Vagina (tissue), 2 donors: ENCODE results near the gene SSBP2. TPM values are rescaled to one million over a fixed set of nuclear protein-coding genes. Genes with fewer than 3 reads are reported as not detected.
A peak's percentile ranks its signal among the peaks of the same experiment; 100 is the strongest.

Source experiments
- DNase-seq, 2 donors: peaks; one replicate each; pipeline ENCODE4 v3.0.0-alpha.2; 2017; ENCODE audit errors: extremely low spot score in 2 of 2
- H3K27ac ChIP-seq: fragments of 200-600 bp; sonication (generic); one replicate; pipeline ENCODE4 v1.5.1; 2019
- H3K27me3 ChIP-seq: fragments of 200-600 bp; sonication (generic); one replicate; pipeline ENCODE4 v1.5.1; 2019
- H3K36me3 ChIP-seq, 2 donors: fragments of 200-600 bp; sonication (generic); one replicate each; pipeline ENCODE4 v1.5.1; 2017 to 2019
- H3K4me1 ChIP-seq: fragments of 200-600 bp; sonication (generic); one replicate; pipeline ENCODE4 v1.5.1; 2019
- H3K4me3 ChIP-seq, 2 donors: fragments of 200-600 bp; sonication (generic); 1 replicate in 1 of 2; 2 replicates in 1 of 2; pipeline ENCODE4 v1.5.1; 2016 to 2019
- H3K9me3 ChIP-seq: fragments of 200-600 bp; sonication (generic); one replicate; pipeline ENCODE4 v1.5.1; 2019
- CTCF ChIP-seq, 3 experiments: fragments of 450-650 bp in 2 of 3; fragments of 200-600 bp in 1 of 3; sonication (generic) in 1 of 3; IDR thresholded peaks; one replicate each; pipeline ENCODE4 v1.5.1; 2017 to 2019; ENCODE audit warnings: antibody characterized with exemption in 3 of 3, mild to moderate bottlenecking in 2 of 3, moderate library complexity in 2 of 3
- POLR2A ChIP-seq, 2 donors: fragments of 450-650 bp; IDR thresholded peaks; one replicate each; pipeline ENCODE4 v1.6.1; 2017; ENCODE audit warnings: antibody characterized with exemption in 2 of 2, mild to moderate bottlenecking in 2 of 2, moderate library complexity in 2 of 2
- POLR2AphosphoS5 ChIP-seq, 2 donors: sonication (generic); formaldehyde crosslinking; IDR thresholded peaks; one replicate each; pipeline ENCODE4 v1.9.0; 2017; ENCODE audit warnings: antibody characterized with exemption in 2 of 2, mild to moderate bottlenecking in 2 of 2, low read depth in 1 of 2; ENCODE audit not compliant: insufficient read depth in 1 of 2
- intact Hi-C: fragments of 100-400 bp; cut with DNase I; formaldehyde crosslinking; loops from one replicate; pipeline ENCODE4 v1.15.1; 2023
- total RNA-seq: library from RNA; depleted of rRNA; stranded (reverse); fragments of >200 nt; gene quantifications from one replicate; pipeline ENCODE4 v1.2.3, GENCODE V29; 2016

The SSBP2 gene
- total RNA-seq, 1 donor from 2014 or later: 66.3 TPM

DNA sequence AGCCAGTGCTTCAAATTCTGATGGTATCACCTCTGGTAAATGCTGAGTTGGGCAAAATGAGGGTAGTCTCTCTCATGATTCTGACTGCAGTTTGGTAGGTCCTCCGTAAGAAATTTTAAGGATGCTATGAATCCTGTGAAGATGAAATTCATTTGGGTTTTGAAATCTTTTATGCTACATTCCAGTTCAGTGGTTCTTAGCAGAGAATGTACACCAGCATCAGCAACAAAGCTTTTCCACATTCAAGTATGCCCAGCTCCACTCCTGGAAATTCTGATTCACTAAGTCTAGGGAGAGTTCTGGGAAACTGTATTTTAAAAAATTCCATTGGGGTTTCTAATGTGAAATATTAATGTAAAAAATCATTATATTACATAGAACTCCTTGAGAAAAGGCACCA lies 323.3 kb downstream of the SSBP2 start:
- Histone ChIP-seq H3K4me1 (peaks cover 20% of the 10 kb centered on the region), H3K36me3 (no peaks in the 10 kb centered on the region), H3K27ac (no peak overlapping the region), H3K4me3 (no peak overlapping the region), H3K27me3 (no peaks in the 10 kb centered on the region), H3K9me3 (no peaks in the 10 kb centered on the region)
- TF ChIP-seq CTCF (IDR thresholded peaks at IDR 0.05) (no peak), POLR2AphosphoS5 (IDR thresholded peaks at IDR 0.05; ENCODE audit: insufficient read depth in 1 of 2, low read depth in 1 of 2) (no peak), POLR2A (IDR thresholded peaks at IDR 0.05) (no peak)
- intact Hi-C loops: loop anchor here (5.0 to 10.0 kb wide), 2 partner anchors 545 to 737 kb away; partner anchors contain the start of gene ATG10
- no peak for DNase-seq

DNA sequence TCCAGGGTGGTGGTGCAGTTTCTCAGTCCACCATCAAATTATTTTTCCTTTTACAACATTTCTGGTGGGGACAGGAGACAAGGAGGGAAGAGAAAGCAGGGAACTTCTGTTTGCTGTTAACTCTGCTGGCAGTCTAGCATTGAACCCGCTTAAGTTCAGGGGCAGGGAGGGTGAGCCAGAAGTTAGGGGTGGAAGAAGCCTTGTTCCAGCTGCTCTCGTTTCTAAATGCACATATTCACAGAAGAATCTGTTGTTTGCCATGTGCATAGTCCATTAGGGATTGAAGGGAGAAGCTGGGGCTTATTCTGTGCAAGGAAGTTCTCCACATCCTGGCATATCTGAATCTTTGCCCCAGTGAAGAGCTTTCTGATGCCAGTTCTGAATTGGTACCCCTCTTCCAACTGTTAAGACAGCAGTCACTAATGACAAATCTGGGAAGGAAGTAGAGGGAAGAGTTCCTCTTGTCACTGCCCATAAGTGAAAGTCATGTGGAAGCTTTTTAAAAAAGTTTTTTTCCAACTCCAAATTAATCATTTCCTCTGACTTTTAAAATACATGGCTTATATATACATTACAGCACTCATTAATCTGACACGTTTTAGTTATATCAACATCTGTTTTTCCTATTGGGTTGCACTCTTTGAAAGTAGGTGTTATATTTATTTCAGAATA lies 324.4 kb downstream of the SSBP2 start:
- H3K4me3 ChIP-seq: no peak overlapping the region
- no peak for TF ChIP-seq POLR2A (IDR thresholded peaks at IDR 0.05)
- TF ChIP-seq CTCF (IDR thresholded peaks at IDR 0.05): no peak
- no peak for TF ChIP-seq POLR2AphosphoS5 (IDR thresholded peaks at IDR 0.05; ENCODE audit: insufficient read depth in 1 of 2, low read depth in 1 of 2)
- no peaks in the 10 kb centered on the region for H3K9me3 ChIP-seq
- H3K36me3 ChIP-seq: no peaks in the 10 kb centered on the region
- H3K4me1 ChIP-seq: peaks cover 26% of the 10 kb centered on the region
- DNase-seq: no peak
- H3K27me3 ChIP-seq: no peaks in the 10 kb centered on the region
- intact Hi-C loops: loop anchor here (5.0 to 10.0 kb wide), 2 partner anchors 546 to 738 kb away; partner anchors contain the start of gene ATG10
- H3K27ac ChIP-seq: peak overlapping the region; percentile 27

GRCh38 chr5:81425569-81425968 lies 325.3 kb downstream of the SSBP2 start:
- Histone ChIP-seq H3K36me3 (no peaks in the 10 kb centered on the region), H3K9me3 (no peaks in the 10 kb centered on the region), H3K27ac (peak overlapping the region; percentile 27), H3K4me3 (no peak overlapping the region), H3K4me1 (peaks cover 26% of the 10 kb centered on the region), H3K27me3 (no peaks in the 10 kb centered on the region)
- no peak for DNase-seq
- TF ChIP-seq POLR2A (IDR thresholded peaks at IDR 0.05) (no peak), POLR2AphosphoS5 (IDR thresholded peaks at IDR 0.05; ENCODE audit: insufficient read depth in 1 of 2, low read depth in 1 of 2) (peak in 1 of 2 donors; percentile 50), CTCF (IDR thresholded peaks at IDR 0.05) (peak; percentile 22 to 64 (median 38))
- intact Hi-C loops: loop anchor here (5.0 to 10.0 kb wide), 2 partner anchors 547 to 739 kb away; partner anchors contain the start of gene ATG10

DNA sequence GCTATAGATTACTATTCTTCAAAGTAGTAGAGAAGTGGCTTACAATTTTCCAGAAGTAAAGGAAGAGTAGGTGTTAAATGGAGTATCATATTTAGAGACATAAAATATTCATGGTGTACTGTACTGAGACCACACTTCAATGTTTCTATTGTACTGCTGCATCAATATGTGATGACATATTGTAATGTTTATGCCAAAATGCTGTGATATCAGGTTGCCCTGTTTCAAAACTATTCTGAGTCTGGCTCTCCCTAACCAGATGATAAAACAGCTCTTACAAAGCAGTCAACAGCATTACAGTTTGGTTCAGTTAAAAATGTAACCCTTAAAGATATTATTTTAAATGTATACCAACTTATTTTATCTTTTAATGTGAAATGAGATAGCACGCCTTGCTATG lies 326.2 kb downstream of the SSBP2 start:
- no peak for TF ChIP-seq POLR2AphosphoS5 (IDR thresholded peaks at IDR 0.05; ENCODE audit: insufficient read depth in 1 of 2, low read depth in 1 of 2)
- no peak for TF ChIP-seq CTCF (IDR thresholded peaks at IDR 0.05)
- TF ChIP-seq POLR2A (IDR thresholded peaks at IDR 0.05): no peak
- H3K4me1 ChIP-seq: peaks cover 26% of the 10 kb centered on the region
- intact Hi-C loops: loop anchor here (5.0 to 10.0 kb wide), 2 partner anchors 548 to 740 kb away; partner anchors contain the start of gene ATG10
- no peaks in the 10 kb centered on the region for H3K36me3 ChIP-seq
- no peak overlapping the region for H3K4me3 ChIP-seq
- no peaks in the 10 kb centered on the region for H3K9me3 ChIP-seq
- H3K27ac ChIP-seq: no peak overlapping the region
- no peaks in the 10 kb centered on the region for H3K27me3 ChIP-seq
- no peak for DNase-seq

- Histone ChIP-seq H3K36me3 (no peaks in the 10 kb centered on the region), H3K27ac (peak overlapping the region; percentile 57), H3K4me3 (no peak overlapping the region), H3K9me3 (no peaks in the 10 kb centered on the region), H3K27me3 (no peaks in the 10 kb centered on the region), H3K4me1 (peaks cover 26% of the 10 kb centered on the region)
- intact Hi-C loops: loop anchor here (10.0 kb wide), 1 partner anchor 742 kb away; no protein-coding TSS in a partner anchor
- no peak for TF ChIP-seq CTCF (IDR thresholded peaks at IDR 0.05)
- no peak for TF ChIP-seq POLR2AphosphoS5 (IDR thresholded peaks at IDR 0.05; ENCODE audit: insufficient read depth in 1 of 2, low read depth in 1 of 2)
- no peak for TF ChIP-seq POLR2A (IDR thresholded peaks at IDR 0.05)
- no peak for DNase-seq
Measured at GRCh38 chr5:81422671-81423070, 328.2 kb downstream of the SSBP2 start.
